GM18505 (cell line): ENCODE data around the gene EXD2.
"Not testable (repeated sequence)": the region's sequence is repeated elsewhere in the genome, so short reads cannot be mapped to it uniquely, and the experiment has no call there.

Experiments
- ATAC-seq: cut with Tn5 transposase; IDR thresholded peaks from one replicate; pipeline ENCODE4 v1.9.1; 2021; ENCODE audit not compliant: unreplicated experiment
- POLR2A ChIP-seq: IDR thresholded peaks from 4 replicates; pipeline ENCODE4 v1.6.1; 2011; ENCODE audit warnings: borderline replicate concordance; ENCODE audit not compliant: insufficient read depth, insufficient read length; ENCODE audit errors: extremely low read depth

Gene EXD2

GRCh38 chr14:69268763-69269162, 77.5 kb downstream of the EXD2 start:
- TF ChIP-seq POLR2A: no peak
- no peak for ATAC-seq

- no peak for TF ChIP-seq POLR2A
Measured at GRCh38 chr14:69269381-69269780, 78.1 kb downstream of the EXD2 start.

GRCh38 chr14:69270097-69270496, 78.8 kb downstream of the EXD2 start:
- no peak for ATAC-seq
- no peak for TF ChIP-seq POLR2A

More at GRCh38 chr14:69269381-69269780, 78.1 kb downstream of the EXD2 start:
- no peak for ATAC-seq

- no peak for TF ChIP-seq POLR2A
- ATAC-seq: no peak
Measured at GRCh38 chr14:69270795-69271708, 79.8 kb downstream of the EXD2 start.

- ATAC-seq: no peak
- TF ChIP-seq POLR2A: no peak
Measured at GRCh38 chr14:69274321-69274720, 83.0 kb downstream of the EXD2 start.

- no peak for ATAC-seq
- no peak for TF ChIP-seq POLR2A
Measured at GRCh38 chr14:69275331-69275730, 84.0 kb downstream of the EXD2 start.

GRCh38 chr14:69277356-69277755, 86.1 kb downstream of the EXD2 start:
- not testable (repeated sequence) for ATAC-seq

GRCh38 chr14:69280746-69281291, 89.5 kb downstream of the EXD2 start:
- no peak for ATAC-seq
- no peak for TF ChIP-seq POLR2A

- ATAC-seq: no peak
- no peak for TF ChIP-seq POLR2A
Measured at GRCh38 chr14:69281450-69282169, 90.3 kb downstream of the EXD2 start.

- ATAC-seq: no peak
- no peak for TF ChIP-seq POLR2A
Measured at GRCh38 chr14:69282448-69282847, 91.2 kb downstream of the EXD2 start.

GRCh38 chr14:69284170-69284569, 92.9 kb downstream of the EXD2 start:
- no peak for ATAC-seq
- TF ChIP-seq POLR2A: no peak

- ATAC-seq: no peak
- TF ChIP-seq POLR2A: no peak
Measured at GRCh38 chr14:69285661-69286255, 94.5 kb downstream of the EXD2 start.
